GM19240 (cell line): ENCODE results near the gene SETDB1.

Experiments used
- DNase-seq: peaks from one replicate; pipeline ENCODE4 v3.0.0; 2011; ENCODE audit warnings: low spot score; ENCODE audit not compliant: insufficient read length

Gene SETDB1

GRCh38 chr1:150974580-150975478 is 48.7 kb downstream of the SETDB1 start, which contains the start of gene CERS2:
TSS of gene CERS2 (minus strand) at chr1:150974835. CDS start at chr1:150969090, 5,745 bp downstream.
- DNase-seq, result peak; percentile 58

DNA sequence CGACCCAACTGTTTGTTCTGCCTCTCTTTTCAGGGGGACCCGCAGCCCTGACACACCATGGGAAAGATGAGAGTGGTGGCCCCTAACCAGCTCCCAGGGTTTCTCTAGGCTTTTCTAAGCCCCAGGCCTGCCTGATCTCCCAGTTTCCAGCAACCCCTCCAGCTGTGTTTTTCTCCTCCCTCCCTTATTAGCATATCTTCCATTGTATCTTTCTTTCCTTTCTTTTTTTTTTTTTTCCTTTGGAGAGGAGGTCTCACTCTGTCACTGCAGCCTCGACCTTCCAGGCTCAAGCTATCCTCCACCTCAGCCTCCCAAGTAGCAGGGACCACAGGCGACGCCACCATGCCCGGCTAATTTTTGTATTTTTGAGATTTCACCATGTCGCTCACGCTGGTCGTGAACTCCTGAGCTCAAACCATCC is 50.2 kb downstream of the SETDB1 start:
- DNase-seq, result no peak

DNA sequence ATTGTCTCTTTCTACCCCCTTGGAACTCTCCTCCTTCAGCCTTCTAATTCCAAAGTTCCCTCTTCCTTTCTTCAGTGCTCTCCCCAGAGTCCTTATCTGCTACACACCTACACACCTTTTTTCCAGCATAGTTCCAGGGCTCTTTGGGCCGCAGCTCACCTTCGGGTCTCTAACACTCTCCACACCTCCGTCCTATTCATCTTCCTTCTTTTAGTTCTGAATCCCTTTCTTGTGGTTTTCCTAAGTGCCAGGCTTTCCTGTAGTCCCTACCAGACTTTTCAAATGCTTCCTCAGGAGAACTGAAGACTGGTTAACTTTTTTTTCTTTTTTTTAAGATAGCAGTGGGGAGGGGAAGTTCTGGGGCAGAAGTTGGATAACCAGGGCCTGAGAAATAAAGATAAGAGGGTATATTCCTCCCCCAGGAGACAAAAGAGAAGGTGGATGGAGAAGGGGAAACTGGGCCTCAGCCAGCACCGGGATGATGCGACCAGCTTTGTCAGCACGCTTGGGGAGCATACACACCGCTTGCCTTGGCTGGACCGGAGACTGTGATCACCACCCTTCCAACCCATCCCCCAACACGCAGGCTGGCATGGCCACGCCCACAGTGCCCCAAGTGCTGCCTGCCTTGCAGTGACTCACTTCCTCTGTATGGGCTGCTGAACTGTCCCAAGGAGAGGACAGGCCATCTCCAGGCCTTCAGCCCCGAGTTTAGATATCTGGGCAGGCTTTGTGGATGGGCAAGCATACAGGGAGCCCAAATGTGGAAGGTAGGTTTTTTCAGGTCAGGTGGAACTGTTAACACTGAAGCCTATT is 50.9 kb downstream of the SETDB1 start:
- no peak for DNase-seq

GRCh38 chr1:150979092-150980056 is 53.2 kb downstream of the SETDB1 start:
- DNase-seq, result peak; percentile 90

GRCh38 chr1:150981177-150981804 is 55.1 kb downstream of the SETDB1 start:
- no peak for DNase-seq

- DNase-seq, result no peak
Observed at GRCh38 chr1:150981805-150982712, 55.9 kb downstream of the SETDB1 start, which contains the start of gene ANXA9. TSS of gene ANXA9 (plus strand) at chr1:150982292. CDS start at chr1:150983106, 814 bp downstream.

- DNase-seq, result no peak
Observed at GRCh38 chr1:150985179-150985825, 59.1 kb downstream of the SETDB1 start.

DNA sequence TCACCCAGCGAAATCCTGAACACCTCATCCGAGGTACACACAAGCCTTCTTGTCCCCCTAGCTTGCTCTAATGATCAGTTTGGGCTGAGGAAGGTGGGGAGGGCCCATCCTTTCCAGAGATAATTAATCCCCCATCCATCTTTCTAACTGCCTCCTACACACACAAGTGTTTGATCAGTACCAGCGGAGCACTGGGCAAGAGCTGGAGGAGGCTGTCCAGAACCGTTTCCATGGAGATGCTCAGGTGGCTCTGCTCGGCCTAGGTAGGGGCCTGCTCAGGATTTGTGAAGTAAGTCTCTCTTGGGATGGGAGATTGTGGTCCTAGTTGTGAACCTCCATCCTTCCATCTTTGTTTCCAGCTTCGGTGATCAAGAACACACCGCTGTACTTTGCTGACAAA is 61.8 kb downstream of the SETDB1 start:
- no peak for DNase-seq

DNA sequence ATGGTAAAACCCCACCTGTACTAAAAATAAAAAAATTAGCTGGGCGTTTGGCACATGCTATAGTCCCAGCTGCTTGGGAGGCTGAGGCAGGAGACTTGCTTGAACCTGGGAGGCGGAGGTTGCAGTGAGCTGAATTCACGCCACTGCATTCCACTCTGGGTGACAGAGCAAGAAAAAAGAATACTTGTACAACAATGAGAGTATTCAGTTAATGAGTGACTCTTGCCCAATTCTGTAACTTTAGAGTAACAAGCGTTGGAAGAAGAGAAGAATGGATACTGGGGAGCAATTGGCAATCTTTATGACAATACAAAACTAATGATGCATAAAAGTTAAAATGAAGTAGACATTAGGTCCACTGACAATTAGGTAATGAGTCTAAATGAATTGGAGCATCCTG is 66.5 kb downstream of the SETDB1 start:
- DNase-seq, result no peak

GRCh38 chr1:150994248-150994647 is 68.1 kb downstream of the SETDB1 start:
- DNase-seq, result no peak

DNA sequence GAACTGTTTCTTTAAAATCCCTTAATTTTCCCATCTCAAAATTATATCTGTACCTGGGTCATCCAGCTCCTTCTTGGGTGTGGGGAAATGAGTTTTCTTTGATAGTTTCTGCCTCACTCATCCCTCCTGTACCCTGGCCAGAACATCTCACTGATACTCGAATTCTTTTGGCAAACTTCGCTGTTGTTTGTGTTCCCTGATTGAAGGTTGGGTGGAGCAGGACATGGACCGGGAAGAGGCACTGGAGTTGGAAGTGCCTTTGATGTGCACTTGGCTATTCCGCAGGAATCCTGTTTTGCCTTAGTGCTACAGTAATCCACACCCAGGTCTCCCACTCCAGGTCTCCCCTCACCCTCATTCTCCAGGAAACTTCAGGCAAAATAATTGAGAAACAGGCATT is 69.3 kb downstream of the SETDB1 start:
- no peak for DNase-seq

DNA sequence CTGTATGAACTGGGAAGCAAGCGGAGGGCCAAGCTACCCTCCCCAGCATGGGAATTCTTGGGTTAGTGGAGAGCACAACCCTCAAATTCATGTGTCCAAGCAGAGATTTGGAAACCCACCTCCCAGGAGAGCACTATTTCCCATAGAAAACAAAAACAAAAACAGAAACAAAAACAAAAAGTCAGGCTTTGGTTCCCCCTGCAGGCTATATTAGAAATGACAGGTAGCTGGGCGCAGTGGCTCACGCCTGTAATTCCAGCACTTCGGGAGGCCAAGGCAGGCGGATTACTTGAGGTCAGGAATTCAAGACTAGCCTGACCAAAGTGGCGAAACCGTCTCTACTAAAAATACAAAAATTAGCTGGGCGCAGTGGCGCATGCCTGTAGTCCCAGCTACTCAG is 69.7 kb downstream of the SETDB1 start:
- DNase-seq, result no peak

- no peak for DNase-seq
Observed at GRCh38 chr1:150997126-150997872, 71.1 kb downstream of the SETDB1 start.

DNA sequence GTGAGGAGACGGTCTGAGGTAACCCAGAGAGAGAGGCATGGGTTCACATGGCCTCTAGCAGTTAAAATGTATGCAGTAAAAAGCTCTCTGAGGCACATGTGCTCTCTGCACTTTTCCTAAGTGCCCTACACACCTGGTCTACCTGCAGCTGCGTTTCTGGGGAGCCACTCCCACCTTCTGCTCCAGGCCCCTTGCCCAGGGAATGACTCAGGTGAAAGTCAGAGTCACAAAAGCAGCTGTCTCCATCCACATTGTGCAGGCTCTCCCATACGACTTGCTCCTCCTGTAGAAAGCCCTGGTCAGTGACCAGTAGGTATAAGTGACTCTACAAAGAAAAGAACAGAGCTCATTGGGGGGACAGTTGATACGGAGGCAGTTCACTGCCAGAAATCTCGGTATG is 71.8 kb downstream of the SETDB1 start:
- DNase-seq, result no peak

- no peak for DNase-seq
Observed at GRCh38 chr1:150999051-150999674, 73.0 kb downstream of the SETDB1 start.

- DNase-seq, result no peak
Observed at GRCh38 chr1:150999926-151000325, 73.8 kb downstream of the SETDB1 start.

GRCh38 chr1:151000408-151000807 is 74.2 kb downstream of the SETDB1 start:
- no peak for DNase-seq

- no peak for DNase-seq
Observed at GRCh38 chr1:151001602-151002001, 75.4 kb downstream of the SETDB1 start.
